HG03354 (cell line): ENCODE results near the gene HGF.

Source experiments
- ATAC-seq: cut with Tn5 transposase; IDR thresholded peaks from one replicate; pipeline ENCODE4 v1.9.1; 2021; ENCODE audit warnings: mild to moderate bottlenecking; ENCODE audit not compliant: unreplicated experiment, poor library complexity, severe bottlenecking

HGF gene

DNA sequence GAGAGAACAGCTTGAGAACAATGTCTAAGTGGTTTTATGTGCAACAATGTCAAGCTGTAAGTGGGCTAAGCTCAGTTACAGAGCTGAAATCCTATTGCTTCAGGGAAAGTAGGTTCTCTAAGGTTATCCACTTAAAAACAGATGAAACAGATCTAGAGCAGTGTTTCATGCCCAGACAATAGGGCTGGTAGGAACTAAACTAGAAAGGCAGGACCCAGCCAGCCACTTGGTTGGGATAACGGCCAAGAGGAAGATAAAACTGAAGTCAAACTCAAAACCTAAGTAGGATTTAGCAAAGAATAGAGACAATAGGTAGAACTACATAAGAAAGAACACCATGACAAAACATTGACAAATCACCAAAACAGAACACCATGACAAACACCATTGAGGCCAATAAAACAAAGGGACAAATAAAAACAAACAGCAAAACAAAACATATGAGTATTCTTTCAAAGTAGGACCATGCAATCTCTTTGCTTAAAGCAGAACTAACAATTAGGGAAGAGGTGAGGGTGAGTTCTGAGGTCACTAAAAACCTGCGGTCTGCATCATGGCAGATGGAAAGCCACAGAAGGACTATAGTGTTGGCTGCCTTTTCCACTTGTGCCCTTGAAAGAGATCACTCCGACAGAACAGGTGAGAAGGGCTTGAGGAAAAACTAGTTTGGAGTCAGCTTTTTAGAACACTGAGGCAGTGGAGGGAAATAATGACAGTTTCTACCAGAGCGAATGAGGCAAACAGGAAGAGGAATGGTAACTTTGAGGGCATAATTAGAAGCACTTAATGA is 81.0 kb downstream of the HGF start:
- no peak for ATAC-seq

DNA sequence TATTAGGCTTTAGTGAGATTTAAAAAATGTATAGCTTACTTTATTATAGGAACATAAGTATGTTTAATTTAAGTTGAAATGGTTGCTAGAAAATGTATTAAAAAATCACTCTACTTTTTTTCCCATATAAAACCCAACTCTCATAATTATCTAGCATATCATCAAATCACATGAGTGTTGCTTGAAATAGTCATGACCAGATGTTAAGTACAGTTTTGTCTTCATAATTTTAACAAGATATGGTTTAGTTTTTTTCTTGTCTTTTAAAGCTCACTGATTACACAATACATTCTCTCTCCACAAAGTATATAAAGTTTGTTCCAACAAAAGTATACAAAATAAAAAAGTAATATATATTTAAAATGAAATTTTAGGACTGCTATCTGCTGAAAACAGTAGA is 82.8 kb downstream of the HGF start:
- ATAC-seq = no peak

DNA sequence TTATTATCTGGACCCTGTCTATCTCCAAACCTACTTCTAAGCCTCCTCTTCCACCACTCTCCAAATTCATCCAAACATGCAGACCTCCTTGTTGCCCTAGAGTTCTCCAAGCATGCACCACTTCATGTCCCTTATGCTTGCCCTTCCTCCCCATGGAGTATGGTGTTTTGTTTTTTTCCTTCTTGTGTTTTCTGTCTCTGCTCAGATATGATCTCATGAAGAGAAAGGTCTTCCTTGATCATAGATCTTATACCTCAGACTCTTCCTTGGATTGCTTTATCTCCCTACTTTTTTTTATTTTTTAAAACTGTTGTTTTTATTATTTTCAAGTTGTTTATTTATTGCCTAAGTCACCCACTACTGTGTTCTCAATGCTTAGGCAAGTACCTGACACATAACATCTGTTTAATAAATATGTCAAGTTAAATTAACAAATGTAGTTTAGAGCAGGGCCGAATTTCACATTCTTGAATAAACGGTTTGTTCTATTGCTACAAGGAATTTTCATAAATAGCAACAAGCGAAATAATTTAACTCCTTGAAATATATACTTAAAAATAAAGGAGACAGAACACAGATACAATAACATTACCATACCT is 84.5 kb downstream of the HGF start:
- no peak for ATAC-seq

DNA sequence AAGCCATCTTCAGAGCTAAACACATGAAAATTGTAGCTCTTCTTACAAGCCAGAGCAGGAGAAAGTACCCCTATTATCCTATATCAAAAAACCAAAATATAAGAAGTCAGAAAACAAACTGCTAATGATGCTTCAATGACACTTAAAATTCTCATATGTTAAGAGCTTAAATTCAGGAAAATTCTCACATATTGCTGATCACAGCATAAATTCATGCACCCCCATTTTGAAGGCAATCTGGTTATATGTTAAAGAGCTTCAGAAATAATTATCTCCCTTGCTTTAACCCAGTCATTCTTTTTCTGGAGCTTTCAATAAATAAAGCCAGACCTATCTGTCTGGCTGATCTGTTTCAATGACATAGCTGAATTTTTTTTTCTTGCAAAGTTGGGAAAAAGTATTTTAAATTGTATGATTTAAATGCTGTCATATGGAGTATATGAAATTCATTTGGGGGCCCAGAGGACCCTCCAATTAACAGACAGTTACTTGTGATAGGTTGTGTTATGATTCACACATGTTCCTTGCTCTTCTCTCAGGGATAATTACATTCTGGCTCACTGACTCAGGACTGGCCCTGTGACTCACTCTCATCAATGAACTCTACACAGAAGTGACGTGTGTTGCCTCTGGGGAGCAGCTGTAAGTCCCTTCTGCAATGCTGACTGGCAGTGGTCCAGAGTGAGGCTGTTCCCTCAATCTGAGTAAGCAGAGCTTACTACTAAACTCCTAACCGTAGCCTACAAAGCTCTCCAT is 85.2 kb downstream of the HGF start:
- ATAC-seq = peak; percentile 94

DNA sequence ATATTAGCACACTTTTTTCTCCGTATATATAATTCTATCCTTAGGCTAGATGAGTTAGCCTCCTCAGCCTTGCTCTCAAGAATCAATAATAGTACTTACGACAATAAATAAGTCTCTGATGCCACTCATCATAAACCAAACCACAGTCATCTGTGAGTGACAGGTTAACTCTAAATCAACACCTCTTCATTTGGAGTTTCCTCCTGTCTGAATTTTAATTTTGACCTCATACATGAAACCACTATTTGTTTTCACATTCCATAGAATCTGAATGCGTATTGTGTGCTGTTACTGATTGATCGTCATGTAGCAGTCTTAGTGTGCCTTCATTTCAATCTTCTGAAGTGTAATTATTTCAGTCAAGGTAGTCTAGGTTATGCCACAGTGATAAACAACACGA is 85.8 kb downstream of the HGF start:
- no peak for ATAC-seq

DNA sequence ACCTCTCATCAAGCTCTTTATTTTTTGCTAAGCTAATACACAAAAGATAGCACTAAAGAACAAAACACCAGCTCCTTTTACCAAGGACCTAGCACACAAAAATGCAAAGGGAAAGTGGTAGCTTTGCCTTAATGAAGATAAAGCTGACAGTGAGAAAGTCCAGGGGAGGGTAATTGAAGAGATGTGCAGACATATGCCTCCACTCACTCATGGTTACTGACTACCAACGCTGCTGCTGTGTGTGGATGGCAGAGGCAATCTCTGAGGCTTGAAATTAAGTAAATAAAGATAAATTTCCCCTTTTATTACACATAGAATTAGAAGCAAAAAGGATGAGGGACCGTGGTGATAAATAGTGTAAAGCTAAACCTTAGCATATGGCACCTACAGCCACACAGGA is 87.0 kb downstream of the HGF start:
- ATAC-seq = no peak

DNA sequence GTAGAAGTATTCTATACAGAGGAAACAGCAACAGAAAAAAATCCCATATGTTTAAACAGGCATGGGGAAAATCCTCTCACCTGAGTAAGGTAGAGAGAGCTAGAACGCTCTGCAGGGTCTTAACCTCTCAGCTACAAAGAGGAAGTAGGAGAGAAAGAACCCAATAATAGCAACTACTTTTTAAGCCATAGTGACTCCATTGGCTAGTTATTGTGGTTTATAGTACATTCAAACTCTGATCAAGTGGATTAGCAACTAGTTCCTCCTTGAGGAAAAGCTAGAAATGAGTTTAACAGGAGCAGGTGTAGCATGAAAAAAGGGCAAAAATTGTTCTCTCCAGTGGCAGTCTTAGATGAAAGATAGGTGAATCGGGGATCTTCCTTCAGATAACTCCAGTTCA is 89.7 kb downstream of the HGF start:
- ATAC-seq = no peak

DNA sequence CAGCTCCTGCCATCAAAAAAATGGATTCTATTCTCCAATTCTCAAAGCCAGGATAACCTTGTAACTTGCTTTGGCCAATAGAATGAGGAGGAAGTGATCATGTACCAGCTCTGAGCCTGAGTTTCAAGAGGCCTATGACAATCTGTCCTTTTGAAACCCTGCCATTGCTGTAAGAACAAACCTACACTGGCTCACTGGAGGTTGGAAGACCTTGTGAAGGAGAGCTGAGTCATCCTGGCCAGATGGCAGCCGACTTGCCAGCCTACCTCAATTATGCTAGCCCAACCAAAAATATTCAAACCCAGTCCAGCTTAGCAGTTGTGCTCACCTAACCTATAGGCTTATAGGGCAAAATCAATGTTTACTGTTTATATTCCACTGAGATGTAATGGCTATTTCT is 93.0 kb downstream of the HGF start:
- no peak for ATAC-seq

DNA sequence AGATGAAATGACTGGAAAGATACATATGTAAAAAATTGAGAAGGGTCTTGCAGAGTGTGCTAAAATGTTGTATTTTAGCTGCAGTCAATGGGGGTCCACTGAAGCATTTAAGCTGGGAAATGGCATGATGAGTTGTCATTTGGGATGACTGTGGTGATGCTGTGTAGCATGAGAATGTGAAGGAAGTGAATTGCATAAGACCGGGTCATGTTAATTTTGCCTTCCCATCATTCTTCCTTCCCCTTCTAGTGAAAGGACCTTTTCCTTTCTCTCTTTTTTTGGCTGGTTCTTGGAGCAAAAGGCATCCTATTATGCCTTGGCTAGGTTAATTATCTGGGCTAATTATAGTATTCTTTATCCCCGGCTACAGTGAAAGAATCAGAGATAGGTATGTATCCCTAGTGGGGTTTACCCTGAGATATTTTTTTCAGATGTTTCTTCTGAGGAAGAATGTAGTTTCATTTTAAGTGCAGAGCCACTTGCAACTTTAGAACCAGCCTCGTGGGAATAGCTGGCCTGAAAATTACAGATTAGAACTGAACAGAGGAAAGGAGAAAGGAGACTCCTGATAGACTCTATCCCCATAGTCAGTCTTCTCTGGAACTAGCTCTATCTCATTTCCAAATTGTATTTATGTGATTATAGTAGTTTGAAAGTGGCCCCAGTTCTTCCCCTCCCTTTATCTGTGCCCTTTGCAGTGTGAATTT is 93.6 kb downstream of the HGF start:
- ATAC-seq = no peak

DNA sequence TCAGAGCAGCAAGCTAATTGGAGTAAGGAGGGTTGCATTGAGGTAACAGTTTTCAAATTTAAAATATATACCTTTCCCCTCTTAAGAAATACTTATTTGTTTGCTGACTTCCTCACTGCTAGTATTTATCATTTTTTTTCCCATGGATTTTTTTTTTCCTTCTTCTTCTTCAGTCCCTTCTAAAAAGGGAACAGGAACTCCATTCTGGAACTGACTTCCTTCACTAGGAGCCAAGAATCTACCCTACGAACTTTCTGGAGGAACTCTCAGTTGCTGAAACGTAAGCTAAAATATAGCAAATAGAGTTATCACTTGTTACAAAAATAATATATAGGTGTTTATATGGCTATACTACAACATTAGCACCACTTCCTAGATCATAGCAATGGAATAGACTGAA is 95.4 kb downstream of the HGF start:
- no peak for ATAC-seq

DNA sequence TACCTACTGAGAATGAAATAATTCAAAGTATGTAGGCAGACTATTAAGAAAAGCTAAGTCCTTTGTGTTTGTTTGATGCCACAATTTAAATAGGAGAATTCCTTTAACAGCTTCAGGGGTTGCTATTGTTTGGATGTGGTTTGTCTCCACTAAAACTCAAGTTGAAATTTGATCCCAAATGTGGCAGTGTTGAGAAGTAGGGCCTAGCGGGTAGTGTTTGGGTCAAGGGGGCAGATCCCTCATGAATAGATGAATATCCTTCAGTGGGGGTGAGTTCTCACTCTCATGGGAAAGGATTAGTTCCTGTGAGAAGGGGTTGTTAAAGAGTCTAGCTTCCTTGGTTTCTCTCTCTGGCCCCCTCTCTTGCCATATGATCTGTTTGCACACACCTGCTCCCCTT is 97.0 kb downstream of the HGF start:
- ATAC-seq = no peak

DNA sequence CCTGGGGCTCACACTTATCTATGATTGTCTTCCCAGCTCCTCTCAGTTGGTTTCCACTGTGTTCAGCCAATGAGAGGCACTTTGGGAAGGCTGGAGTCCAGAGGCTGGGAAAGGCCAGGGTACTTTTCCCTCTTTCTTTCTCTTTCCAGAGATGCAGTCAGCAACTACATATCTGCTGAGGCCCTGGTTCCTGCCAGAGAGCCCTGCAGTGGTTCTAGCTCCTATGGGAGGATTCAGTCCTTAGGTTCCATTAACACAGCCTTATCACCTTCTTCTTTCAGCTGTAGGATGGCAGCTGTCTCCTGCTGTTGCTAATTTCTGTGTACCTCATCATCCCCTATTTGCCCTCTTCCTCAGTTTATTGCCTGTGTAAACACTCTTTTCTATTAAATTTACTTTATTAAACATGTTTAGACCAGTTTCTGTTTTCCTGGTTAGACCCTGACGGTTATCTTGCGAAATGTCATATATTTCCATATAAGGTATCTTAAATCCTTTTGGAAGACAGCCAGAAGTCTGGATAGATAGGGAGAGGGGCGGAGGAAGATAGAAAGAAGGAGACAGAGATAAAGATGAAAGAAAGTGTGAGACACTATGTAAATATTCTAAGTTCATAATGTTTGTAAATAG is 100.3 kb downstream of the HGF start:
- ATAC-seq = no peak

DNA sequence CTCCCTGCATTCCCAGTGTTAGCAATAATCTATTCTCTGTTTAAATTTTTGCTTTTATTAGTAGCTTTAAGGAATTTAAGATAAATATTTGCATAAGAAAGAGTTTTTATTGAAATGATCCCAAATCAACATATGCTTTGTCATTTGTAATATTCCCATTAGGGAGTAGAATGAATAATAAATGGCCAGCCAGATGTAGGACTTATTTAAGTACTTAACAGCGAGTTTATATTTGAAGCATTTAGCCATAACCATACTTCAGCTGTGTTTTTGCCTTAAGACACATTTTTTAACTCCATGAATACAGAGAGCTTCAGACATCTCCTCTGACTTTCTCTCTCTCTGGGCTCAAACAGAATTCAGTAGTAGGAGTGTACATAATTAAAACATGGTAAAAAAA is 103.6 kb downstream of the HGF start:
- no peak for ATAC-seq

DNA sequence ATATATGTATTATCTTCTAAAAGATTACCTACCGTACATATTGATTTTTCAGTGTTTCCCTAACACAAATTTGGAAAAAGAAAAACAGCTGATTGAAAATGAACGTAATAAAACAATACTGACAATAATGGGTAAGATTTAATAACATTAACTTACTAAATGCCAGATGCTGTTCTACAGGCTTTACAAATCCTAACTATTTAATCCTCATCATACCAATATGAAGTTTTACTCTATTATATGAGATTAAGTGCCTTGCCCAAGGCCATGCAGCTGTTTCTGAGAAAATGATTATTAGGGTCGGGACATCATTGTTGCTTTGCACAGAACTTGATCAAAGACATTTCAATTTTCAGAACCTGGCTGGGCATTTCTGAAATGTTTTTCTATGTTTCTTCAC is 104.6 kb downstream of the HGF start:
- no peak for ATAC-seq

DNA sequence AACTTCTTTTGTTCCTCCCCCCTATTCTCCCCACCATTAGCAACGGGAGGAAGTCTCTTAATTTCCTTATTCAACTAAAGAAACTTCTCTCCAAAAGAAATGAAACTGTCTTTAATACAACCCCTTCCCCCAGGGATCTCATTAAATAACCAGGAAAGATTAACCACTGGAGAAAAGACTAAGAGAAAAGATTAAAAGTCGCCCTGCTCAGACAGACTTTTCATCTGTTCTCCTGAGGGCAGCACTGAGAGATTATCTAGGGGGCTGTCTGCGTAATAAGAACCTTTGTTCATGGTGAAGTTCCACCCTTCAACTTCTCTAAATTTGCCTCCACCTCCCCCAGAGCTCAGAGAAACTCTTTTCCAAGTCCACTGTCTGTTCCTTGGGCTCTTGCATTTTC is 105.5 kb downstream of the HGF start:
- no peak for ATAC-seq

DNA sequence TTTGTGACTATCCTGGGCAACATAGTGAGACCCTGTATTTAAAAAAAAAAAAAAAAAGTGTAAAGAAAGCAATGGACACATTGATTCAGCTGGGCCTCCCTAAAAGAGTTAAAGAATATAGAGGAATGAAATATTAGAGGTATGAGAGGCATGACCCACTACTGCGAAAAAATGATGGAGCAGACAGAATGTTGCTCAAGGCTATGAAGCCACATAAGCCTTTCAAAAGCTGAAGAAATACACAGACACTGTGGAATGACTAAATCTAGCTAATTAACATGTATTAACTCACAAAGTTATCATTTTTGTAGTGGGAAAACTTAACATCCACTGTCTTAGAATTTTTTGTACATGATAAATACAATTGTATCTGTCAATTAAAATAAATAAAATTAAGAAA is 107.3 kb downstream of the HGF start:
- ATAC-seq = no peak

DNA sequence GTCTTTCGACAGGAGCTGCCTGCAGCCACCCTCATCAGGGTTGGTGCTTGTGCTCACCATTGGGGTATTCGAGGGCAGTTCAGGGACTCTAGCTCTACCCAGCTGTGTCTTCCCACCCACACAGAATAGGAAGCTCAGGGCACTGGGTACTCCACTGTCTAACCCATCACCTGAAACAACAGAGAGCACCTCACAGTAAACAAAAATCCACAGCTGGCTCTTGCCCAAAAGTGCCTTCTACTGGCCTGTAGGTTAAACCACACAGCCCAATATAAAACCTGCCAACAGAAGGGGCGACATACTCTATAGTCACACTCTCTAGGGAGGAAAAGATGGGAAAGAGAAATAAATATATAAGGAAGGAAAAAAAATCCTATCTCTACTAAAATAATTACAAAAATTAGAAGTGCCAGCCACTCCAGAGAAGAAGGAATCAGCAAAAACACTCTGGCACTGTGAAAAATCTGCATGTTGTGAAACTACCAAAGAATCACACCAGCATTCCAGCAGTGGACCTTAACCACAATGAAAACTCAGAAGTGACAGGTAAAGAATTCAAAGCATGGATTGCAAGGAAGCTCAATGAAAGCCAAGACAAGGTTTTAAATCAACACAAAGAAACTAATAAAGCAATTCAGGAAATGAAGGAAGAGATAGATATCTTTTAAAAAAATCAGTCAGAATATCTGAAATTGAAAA is 110.0 kb downstream of the HGF start:
- ATAC-seq = no peak

DNA sequence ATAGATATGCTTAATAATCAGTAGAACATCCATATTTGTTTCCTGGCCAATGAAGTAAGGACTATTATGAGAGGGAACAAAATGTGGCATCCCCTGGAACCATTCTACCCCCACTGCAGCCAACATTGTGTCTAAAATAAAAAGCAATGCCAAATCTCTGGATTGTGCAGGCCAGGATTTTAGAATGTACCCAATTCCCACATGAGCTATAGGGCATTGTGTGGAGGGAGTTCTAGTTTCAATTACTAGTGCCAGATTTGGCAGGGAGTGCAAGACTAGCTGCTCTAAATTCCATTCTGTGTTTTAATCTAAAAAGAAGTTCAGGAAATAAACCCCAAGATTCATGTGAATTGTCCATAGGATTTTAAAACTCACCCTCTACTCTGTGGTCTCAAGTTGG is 112.3 kb downstream of the HGF start:
- ATAC-seq = no peak

DNA sequence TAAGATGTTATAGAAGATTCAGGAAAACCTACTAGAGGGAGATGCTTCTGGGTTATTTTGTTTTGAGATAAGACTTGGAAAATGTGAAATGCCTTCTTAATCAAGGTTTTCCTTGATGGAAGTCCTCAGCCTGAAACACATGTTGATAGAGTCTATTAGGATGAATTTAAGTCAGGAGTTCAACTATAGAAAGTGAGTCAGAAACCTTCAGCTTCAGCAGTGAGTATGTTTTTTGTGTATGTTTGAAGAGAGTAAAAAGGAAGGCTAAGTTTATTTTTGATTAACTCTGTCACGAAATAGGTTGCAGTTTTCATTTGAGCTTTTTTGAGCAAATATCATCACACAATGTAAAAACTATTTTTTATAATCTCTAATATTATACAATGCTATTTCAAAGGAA is 114.6 kb downstream of the HGF start:
- ATAC-seq = no peak
